NT2/D1 (cell line): Measurements from ENCODE around the gene IGSF10.

ENCODE experiments used
- SUZ12 ChIP-seq: IDR thresholded peaks from 2 replicates; pipeline ENCODE4 v1.6.1; 2011; ENCODE audit not compliant: insufficient read length, insufficient read depth; ENCODE audit errors: extremely low read depth
- YY1 ChIP-seq: IDR thresholded peaks from 2 replicates; pipeline ENCODE4 v1.6.1; 2011; ENCODE audit not compliant: insufficient read length, insufficient read depth
- ZNF274 ChIP-seq: IDR thresholded peaks from 2 replicates; pipeline ENCODE4 v1.6.1; 2011; ENCODE audit warnings: mild to moderate bottlenecking, low read depth, low read length

- TF ChIP-seq ZNF274 (no peak), YY1 (no peak), SUZ12 (no peak)
These were observed 7.5 kb upstream of the IGSF10 start for GRCh38 chr3:151468284-151468917.
